ENCODE measurements around the gene CPNE8.

CPNE8 gene

GRCh38 chr12:38728894-38729293 lies 176.5 kb downstream of the CPNE8 start:
- DNase-seq (ENCODE audit: low read depth, low spot score), result no peak

DNA sequence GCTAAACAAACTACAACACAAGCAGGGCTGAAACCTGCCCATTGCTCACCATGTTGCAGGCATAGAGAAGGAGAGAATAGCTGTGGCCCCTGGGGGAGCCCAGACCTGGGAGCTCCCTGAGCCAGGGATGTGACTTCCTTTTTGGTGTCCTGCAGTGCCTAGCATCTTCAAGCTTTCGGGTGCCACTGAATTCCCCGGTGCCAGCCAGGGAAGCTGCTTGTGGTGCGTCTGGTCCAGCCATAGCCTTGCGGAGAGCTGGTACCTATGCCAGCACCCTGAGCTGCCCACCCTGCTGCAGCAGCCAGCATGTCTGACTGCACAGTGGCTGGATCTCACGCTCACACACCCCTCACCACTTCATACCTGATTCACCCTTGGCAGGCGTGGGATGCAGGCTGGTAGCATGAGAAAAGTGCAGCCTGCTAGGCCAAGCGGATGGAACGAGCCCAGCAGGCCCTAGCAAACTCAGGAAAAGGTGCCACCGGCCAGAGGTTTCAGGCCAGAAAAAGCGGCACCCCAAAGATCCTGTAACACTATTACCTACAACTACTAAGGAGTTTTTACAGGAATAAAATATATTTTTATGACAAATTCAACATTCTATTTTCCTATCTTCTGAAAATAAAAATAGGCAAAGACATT lies 183.7 kb downstream of the CPNE8 start:
- no peak for DNase-seq (ENCODE audit: low read depth, low spot score)

DNA sequence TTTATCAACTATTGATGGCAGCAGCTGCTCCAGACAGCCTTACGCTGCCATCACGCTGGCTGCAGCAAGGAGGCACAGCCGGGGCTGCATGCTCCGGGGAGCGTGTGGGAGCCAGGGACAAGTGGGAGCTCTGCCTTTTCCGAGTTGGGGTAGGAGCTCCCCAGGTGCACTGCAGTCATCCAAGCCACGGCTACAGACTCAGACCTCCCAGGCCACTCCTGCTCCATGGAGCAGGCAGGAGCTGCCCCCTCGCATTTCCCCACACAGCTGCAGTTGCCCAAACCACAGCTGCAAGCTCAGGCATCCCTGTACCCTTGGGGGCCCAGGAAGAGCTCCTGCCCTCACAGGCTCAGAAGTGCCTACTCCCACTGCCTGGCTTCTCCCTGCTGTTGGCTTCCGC lies 184.7 kb downstream of the CPNE8 start:
- DNase-seq (ENCODE audit: low read depth, low spot score), result no peak

GRCh38 chr12:38713294-38713693 lies 192.1 kb downstream of the CPNE8 start:
- DNase-seq (ENCODE audit: low read depth, low spot score), result no peak

DNA sequence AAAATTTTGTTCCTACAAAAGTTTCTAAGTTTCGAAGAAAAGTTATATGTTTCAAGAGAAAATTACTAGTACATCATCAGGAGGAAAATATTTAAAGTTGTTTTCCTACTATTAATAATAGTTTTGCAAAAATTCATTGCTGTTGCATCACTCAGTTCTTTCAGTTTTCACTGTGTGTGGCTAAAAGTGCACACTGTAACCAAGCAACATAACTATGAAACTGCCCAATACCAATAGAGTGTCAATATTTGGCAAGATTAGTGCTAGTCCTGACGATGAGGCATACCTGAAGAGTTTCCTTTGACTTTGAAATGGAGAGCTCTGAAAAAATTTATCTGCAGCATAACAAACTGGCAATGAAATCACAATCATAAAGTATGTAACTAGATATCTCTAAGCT lies 194.3 kb downstream of the CPNE8 start:
- no peak for DNase-seq (ENCODE audit: low read depth, low spot score)

DNA sequence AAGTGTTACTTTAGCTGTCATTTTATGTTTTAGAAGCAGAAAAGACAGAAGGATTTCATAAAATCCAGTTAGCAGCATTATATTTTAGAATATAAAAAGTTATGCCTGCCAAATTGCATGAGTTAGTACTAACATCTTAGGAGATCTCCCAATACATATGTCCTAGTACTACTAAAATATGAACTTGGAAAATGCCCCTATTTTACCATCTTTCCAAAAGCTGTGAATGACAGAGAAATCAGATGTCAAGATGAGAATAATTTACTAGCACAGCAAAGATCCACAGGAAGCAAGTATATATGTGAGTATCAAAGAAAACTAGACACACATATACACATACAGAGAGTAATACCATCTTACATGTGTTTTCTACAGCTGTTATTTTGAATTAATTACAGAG lies 196.9 kb downstream of the CPNE8 start:
- no peak for DNase-seq (ENCODE audit: low read depth, low spot score)

- no peak for DNase-seq (ENCODE audit: low read depth, low spot score)
Measured at GRCh38 chr12:38707648-38708047, 197.7 kb downstream of the CPNE8 start.

- DNase-seq (ENCODE audit: low read depth, low spot score), result no peak
Measured at GRCh38 chr12:38697289-38697688, 208.1 kb downstream of the CPNE8 start.

DNA sequence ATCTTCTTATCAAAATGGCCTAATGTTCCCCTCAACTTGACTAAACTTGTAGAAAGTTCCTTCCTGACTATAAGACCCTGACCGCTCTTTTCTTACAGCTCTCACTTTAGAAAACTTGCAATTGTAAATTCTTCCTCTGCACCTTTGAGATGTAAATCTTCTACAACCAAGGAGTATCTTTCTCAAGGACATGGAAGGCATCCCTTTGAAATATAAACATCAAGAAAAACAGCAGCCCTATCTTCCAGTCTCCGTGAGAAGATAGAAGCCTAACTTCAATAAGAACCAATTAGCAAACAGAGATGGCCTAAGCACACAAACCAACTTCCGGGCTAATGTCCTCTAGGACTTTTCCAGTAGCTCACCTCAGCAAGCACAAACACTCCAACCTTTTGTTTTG lies 210.3 kb downstream of the CPNE8 start:
- DNase-seq (ENCODE audit: low read depth, low spot score), result no peak

DNA sequence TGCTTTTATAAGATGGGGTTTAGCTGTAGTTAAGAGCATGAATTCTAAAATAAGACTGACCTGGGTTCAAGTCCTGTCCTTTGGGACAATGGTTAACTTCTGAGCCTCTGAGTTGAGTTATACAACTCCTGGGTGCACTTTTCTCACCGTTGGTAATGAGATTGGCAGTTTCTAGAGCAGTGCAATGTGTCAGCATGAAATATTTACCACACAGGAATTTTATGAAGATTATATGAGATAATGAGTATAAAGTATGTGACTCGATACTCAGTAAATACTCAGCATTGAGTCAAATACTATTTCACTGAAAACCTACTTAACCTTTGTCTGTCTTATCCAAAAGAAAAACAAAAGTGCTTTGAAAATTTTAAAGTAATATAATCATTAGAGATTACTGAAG lies 214.2 kb downstream of the CPNE8 start:
- no peak for DNase-seq (ENCODE audit: low read depth, low spot score)

DNA sequence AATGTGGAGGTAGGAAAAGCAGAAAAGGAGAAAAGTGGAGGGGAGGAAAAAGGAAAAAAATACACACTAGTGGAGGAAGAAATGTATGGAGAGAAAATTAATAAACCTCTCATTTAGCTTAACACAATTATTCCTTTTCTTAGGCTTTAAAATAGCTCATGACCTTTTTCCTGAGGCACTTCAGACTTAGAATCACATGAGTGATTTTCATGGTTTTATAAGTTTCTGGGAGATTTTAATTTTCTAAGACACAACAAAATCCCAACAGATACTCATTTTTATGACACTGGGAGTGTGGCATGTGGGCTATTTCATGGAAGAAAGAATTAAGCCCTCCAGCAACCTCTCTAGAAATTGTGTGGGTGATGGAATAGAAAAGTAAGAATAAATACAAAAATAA lies 214.7 kb downstream of the CPNE8 start:
- no peak for DNase-seq (ENCODE audit: low read depth, low spot score)

DNA sequence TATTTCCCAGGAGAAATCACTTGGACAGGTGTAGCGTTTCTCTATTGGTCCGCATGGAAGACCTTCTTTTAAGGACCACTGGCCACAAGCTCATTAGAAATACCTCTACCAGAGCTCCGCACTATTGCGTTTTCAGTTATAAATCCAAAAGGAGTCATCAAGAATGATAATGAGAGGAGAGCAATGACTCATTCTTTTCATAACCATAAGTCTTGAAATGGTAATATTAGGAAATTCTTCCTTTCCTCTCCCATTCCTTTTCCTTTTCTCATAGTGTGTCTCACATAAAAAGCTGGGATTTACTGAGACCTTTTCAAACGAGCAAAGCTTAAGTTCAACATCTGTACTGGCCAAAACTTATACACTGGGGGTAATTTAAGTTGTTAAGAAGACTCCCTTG lies 215.7 kb downstream of the CPNE8 start:
- no peak for DNase-seq (ENCODE audit: low read depth, low spot score)

DNA sequence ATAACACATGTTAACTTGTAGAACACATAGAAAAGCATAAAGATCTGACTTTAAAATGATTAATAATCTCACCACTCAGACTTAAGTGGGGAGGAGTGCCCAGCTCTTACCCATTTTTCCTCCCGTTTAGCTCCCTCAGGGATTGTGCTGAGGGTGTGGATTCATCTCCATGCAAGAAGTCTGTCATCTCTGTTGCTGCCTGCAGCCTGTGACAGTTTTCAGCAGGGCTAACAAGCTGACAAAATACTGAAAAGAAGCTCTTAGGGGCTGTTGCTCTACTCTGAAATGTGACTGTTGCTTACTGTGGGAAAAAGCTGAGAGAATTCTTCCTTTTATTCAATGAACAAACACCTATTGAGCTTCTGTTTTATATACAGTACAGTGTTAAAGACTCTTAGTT lies 216.2 kb downstream of the CPNE8 start:
- no peak for DNase-seq (ENCODE audit: low read depth, low spot score)

GRCh38 chr12:38682521-38682920 lies 222.9 kb downstream of the CPNE8 start:
- DNase-seq (ENCODE audit: low read depth, low spot score), result no peak

- no peak for DNase-seq (ENCODE audit: low read depth, low spot score)
Measured at GRCh38 chr12:38669530-38669929, 235.9 kb downstream of the CPNE8 start.

DNA sequence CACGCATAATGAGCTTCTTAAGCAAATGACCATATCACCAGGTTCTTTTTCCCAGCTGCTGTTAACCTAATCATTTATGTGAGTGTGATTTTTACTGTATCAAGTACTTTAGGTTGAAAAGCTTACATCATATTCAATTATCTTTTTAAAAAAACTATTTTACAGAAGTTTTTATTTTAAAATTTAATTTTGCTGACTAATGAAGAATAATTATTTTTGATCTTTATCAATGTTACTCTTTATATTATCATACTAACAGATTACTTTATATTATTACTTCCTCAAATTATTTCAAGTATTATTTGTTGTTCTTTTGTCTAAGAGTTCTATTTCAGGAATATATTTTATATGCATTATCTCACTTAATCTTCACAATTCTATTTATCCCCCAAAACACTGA lies 236.3 kb downstream of the CPNE8 start:
- DNase-seq (ENCODE audit: low read depth, low spot score), result no peak

DNA sequence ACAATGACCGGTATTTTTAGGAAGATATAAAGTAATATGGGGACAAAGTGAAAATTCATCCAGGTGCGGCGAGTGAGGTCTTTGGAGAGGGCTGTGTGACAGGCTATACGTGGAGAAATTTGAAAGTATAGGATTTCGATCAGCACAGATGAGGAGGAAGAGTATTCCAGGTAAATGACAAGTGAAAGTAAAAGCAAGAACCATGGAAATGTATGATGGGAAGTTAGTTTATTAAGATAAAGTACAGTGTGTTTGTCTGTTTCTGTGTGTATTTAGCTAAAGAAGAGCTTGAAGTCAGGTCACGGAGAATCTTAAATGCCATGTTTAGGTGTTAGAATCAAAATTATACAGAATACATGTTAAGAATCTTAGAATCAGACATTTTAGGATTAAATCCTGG lies 239.0 kb downstream of the CPNE8 start:
- DNase-seq (ENCODE audit: low read depth, low spot score), result no peak

- no peak for DNase-seq (ENCODE audit: low read depth, low spot score)
Measured at GRCh38 chr12:38664661-38665269, 240.6 kb downstream of the CPNE8 start.

- no peak for DNase-seq (ENCODE audit: low read depth, low spot score)
Measured at GRCh38 chr12:38662829-38663228, 242.6 kb downstream of the CPNE8 start.

DNA sequence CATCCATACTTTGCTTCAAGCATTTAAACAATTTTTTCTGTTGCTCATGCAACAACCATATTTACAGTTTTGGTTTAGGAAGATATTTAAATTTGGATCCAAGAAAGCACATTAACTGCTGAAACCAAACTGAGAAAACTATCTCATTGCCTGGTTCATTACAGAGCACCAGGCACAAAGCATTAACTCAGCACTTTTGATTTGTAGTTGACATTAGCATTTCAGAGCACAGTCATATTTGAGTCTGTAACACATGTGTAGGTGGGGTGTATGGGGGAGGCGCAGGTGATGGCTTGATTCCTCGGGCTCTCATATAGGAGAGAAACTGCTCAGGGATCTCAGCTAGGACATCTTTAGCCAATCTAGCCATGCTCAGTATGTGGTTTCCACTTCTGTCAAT lies 251.7 kb downstream of the CPNE8 start:
- DNase-seq (ENCODE audit: low read depth, low spot score), result no peak

- DNase-seq (ENCODE audit: low read depth, low spot score), result no peak
Measured at GRCh38 chr12:38648813-38649212, 256.6 kb downstream of the CPNE8 start.

GRCh38 chr12:38646146-38646545 lies 259.2 kb downstream of the CPNE8 start:
- DNase-seq (ENCODE audit: low read depth, low spot score), result no peak

DNA sequence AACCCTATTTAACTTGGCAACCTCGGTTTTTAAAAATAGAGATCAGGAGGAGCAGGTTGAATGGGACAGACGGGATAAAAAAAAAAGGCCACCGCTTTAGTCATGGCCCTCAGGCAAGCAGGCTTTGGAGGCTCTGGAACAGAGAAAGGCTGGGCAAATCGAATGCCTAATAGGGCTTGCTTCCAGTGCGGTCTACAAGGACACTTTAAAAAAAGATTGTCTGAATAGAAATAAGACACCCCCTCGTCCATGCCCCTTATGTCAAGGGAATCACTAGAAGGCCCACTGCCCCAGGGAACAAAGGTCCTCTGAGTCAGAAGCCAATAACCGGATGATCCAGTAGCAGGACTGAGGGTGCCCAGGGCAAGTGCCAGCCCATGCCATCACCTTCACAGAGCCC lies 265.8 kb downstream of the CPNE8 start:
- no peak for DNase-seq (ENCODE audit: low read depth, low spot score)

DNA sequence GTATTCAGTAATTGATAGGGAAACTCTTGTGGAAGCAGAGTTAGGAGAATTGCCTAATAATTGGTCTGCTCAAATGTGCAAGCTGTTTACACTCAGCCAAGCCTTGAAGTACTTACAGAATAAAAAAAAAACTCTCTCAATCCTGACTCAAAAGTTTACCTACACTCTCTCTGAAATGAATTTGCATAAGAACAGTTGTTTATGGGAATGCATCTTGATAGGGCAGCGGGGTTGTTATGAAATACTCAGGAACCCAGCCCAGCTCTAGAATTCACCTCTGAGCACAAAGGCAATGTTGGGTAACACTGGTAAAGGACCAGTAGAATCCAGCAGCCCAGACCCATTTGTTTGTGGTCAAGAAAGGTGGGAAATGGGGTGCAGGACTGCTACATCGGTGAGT lies 267.0 kb downstream of the CPNE8 start:
- DNase-seq (ENCODE audit: low read depth, low spot score), result no peak
